Measurements from ENCODE around the gene EFCAB9. TPM values are rescaled to one million over a fixed set of nuclear protein-coding genes. Genes with fewer than 3 reads are reported as not detected.

The EFCAB9 gene
- total RNA-seq, 2 donors from 2014 or later: not detected

GRCh38 chr5:172173564-172174153 is 20.3 kb upstream of the EFCAB9 start:
- DNase-seq: no peak
- TF ChIP-seq CTCF (conservative IDR thresholded peaks at IDR 0.05): no peak
- Mint-ChIP-seq H3K27ac (peak overlapping the region; percentile 52), H3K4me3 (no peak overlapping the region), H3K36me3 (ENCODE audit: low read depth) (no peaks in the 10 kb centered on the region), H3K9me3 (no peaks in the 10 kb centered on the region), H3K4me1 (peaks cover 18% of the 10 kb centered on the region), H3K27me3 (ENCODE audit: insufficient read depth) (no peaks in the 10 kb centered on the region)
- Histone ChIP-seq H3K36me3 (ENCODE audit: control insufficient read depth, insufficient read depth, low read length) (no peaks in the 10 kb centered on the region), H3K4me3 (ENCODE audit: low read length) (no peak overlapping the region), H3K9ac (ENCODE audit: extremely low read depth, low read length, poor library complexity, severe bottlenecking) (no peak overlapping the region), H3K4me1 (ENCODE audit: control insufficient read depth, insufficient read depth, low read length) (no peaks in the 10 kb centered on the region), H3K9me3 (ENCODE audit: control insufficient read depth, low read length) (no peaks in the 10 kb centered on the region), H3K27ac (ENCODE audit: low read depth, low read length) (no peak overlapping the region), H3K27me3 (ENCODE audit: control insufficient read depth, insufficient read depth, low read length, poor library complexity, severe bottlenecking) (no peaks in the 10 kb centered on the region)
- WGBS, 2 experiments (ENCODE audit: insufficient coverage in 1 of 2, insufficient read length in 1 of 2): 89 to 94% methylated on average over 8 to 12 of the region's 12 CpGs

GRCh38 chr5:172175263-172175719 is 18.7 kb upstream of the EFCAB9 start:
- Mint-ChIP-seq H3K4me3 (no peak overlapping the region), H3K36me3 (ENCODE audit: low read depth) (no peaks in the 10 kb centered on the region), H3K27ac (no peak overlapping the region), H3K27me3 (ENCODE audit: insufficient read depth) (no peaks in the 10 kb centered on the region), H3K9me3 (no peaks in the 10 kb centered on the region), H3K4me1 (peaks cover 23% of the 10 kb centered on the region)
- no peaks in the 10 kb centered on the region for H3K36me3 ChIP-seq (ENCODE audit: control insufficient read depth, insufficient read depth, low read length)
- no peak for TF ChIP-seq CTCF (conservative IDR thresholded peaks at IDR 0.05)
- no peaks in the 10 kb centered on the region for H3K9me3 ChIP-seq (ENCODE audit: control insufficient read depth, low read length)
- WGBS, 2 experiments (ENCODE audit: insufficient coverage in 1 of 2, insufficient read length in 1 of 2): 87 to 88% methylated on average over 4 to 7 of the region's 7 CpGs
- H3K9ac ChIP-seq (ENCODE audit: extremely low read depth, low read length, poor library complexity, severe bottlenecking): no peak overlapping the region
- H3K27ac ChIP-seq (ENCODE audit: low read depth, low read length): no peak overlapping the region
- DNase-seq: no peak
- no peaks in the 10 kb centered on the region for H3K4me1 ChIP-seq (ENCODE audit: control insufficient read depth, insufficient read depth, low read length)
- no peaks in the 10 kb centered on the region for H3K27me3 ChIP-seq (ENCODE audit: control insufficient read depth, insufficient read depth, low read length, poor library complexity, severe bottlenecking)
- no peak overlapping the region for H3K4me3 ChIP-seq (ENCODE audit: low read length)

GRCh38 chr5:172177176-172177575 is 16.8 kb upstream of the EFCAB9 start:
- no peak for TF ChIP-seq CTCF (conservative IDR thresholded peaks at IDR 0.05)
- DNase-seq: no peak
- H3K9me3 Mint-ChIP-seq: no peaks in the 10 kb centered on the region
- no peaks in the 10 kb centered on the region for H3K4me1 ChIP-seq (ENCODE audit: control insufficient read depth, insufficient read depth, low read length)
- H3K9me3 ChIP-seq (ENCODE audit: control insufficient read depth, low read length): peaks cover 5% of the 10 kb centered on the region
- H3K36me3 Mint-ChIP-seq (ENCODE audit: low read depth): peaks cover 6% of the 10 kb centered on the region
- no peaks in the 10 kb centered on the region for H3K36me3 ChIP-seq (ENCODE audit: control insufficient read depth, insufficient read depth, low read length)
- no peaks in the 10 kb centered on the region for H3K27me3 ChIP-seq (ENCODE audit: control insufficient read depth, insufficient read depth, low read length, poor library complexity, severe bottlenecking)
- H3K4me3 Mint-ChIP-seq: no peak overlapping the region
- H3K9ac ChIP-seq (ENCODE audit: extremely low read depth, low read length, poor library complexity, severe bottlenecking): no peak overlapping the region
- no peak overlapping the region for H3K27ac Mint-ChIP-seq
- 93 to 100% methylated on average over 4 to 7 of the region's 7 CpGs for WGBS, 2 experiments (ENCODE audit: insufficient coverage in 1 of 2, insufficient read length in 1 of 2)
- no peaks in the 10 kb centered on the region for H3K27me3 Mint-ChIP-seq (ENCODE audit: insufficient read depth)
- no peak overlapping the region for H3K27ac ChIP-seq (ENCODE audit: low read depth, low read length)
- H3K4me1 Mint-ChIP-seq: peaks cover 23% of the 10 kb centered on the region
- no peak overlapping the region for H3K4me3 ChIP-seq (ENCODE audit: low read length)
